K562 (cell line): ENCODE data around the gene SNPH. TPM values are rescaled to one million over a fixed set of nuclear protein-coding genes. Genes with fewer than 3 reads are reported as not detected.

Experiments
- ADNP ChIP-seq: fragments of 200-800 bp; sonication (Bioruptor generic); IDR thresholded peaks from 2 replicates; pipeline ENCODE4 v1.6.1; 2016; ENCODE audit warnings: missing genetic modification characterization, missing compliant biosample characterization
- BCOR ChIP-seq: fragments of 450-650 bp; IDR thresholded peaks from 2 replicates; pipeline ENCODE4 v1.6.1; 2016
- CBX1 ChIP-seq: sonication (generic); IDR thresholded peaks from 2 replicates; pipeline ENCODE4 v1.6.1; 2016; ENCODE audit warnings: antibody characterized with exemption, low read depth, mild to moderate bottlenecking
- CEBPG ChIP-seq, 3 experiments: fragments of 200-800 bp in 1 of 3; sonication (Bioruptor generic) in 1 of 3; sonication (generic) in 1 of 3; formaldehyde crosslinking in 1 of 3; IDR thresholded peaks in 2 of 3; conservative IDR thresholded peaks in 1 of 3; 2 replicates each; pipeline versions ENCODE4 v1.6.1 to v1.8.0; 2016 to 2022; ENCODE audit warnings: missing compliant biosample characterization in 2 of 3, missing genetic modification characterization in 2 of 3, mild to moderate bottlenecking in 1 of 3, missing genetic modification reagents in 1 of 3
- FOXJ2 ChIP-seq: fragments of 200-800 bp; sonication (Bioruptor generic); IDR thresholded peaks from 2 replicates; pipeline ENCODE4 v1.6.1; 2016; ENCODE audit warnings: missing genetic modification characterization, missing compliant biosample characterization
- FOXK2 ChIP-seq, 2 experiments: fragments of 450-650 bp; IDR thresholded peaks in 1 of 2; conservative IDR thresholded peaks in 1 of 2; 2 replicates each; pipeline ENCODE4 v1.6.1; 2016; ENCODE audit warnings: low read depth in 2 of 2, mild to moderate bottlenecking in 1 of 2
- HMGN3 ChIP-seq: IDR thresholded peaks from 2 replicates; pipeline ENCODE4 v1.6.1; 2011; ENCODE audit warnings: borderline replicate concordance, low read depth, mild to moderate bottlenecking, mixed read lengths, low read length; ENCODE audit not compliant: insufficient read length; ENCODE audit errors: extremely low read depth
- MAFG ChIP-seq: fragments of 450-650 bp; conservative IDR thresholded peaks from 2 replicates; pipeline ENCODE4 v1.6.1; 2016; ENCODE audit warnings: missing genetic modification characterization, missing compliant biosample characterization
- MCM5 ChIP-seq: fragments of 450-650 bp; IDR thresholded peaks from 2 replicates; pipeline ENCODE4 v1.6.1; 2016; ENCODE audit warnings: low read depth
- OTX1 ChIP-seq: fragments of 450-650 bp; formaldehyde crosslinking; IDR thresholded peaks from 2 replicates; pipeline ENCODE4 v1.4.0; 2022; ENCODE audit warnings: mild to moderate bottlenecking
- SIN3B ChIP-seq: fragments of 450-650 bp; IDR thresholded peaks from 2 replicates; pipeline ENCODE4 v1.6.1; 2017; ENCODE audit warnings: low read depth, mild to moderate bottlenecking, moderate library complexity
- TCF7L2 ChIP-seq: fragments of 150-350 bp; IDR thresholded peaks from 2 replicates; pipeline ENCODE4 v1.6.1; 2016; ENCODE audit warnings: low read depth, mild to moderate bottlenecking, low read length, moderate library complexity
- THRAP3 ChIP-seq: fragments of 450-650 bp; IDR thresholded peaks from 2 replicates; pipeline ENCODE4 v1.6.1; 2016; ENCODE audit warnings: mild to moderate bottlenecking, inconsistent platforms, borderline replicate concordance
- ZC3H11A ChIP-seq: IDR thresholded peaks from 2 replicates; pipeline ENCODE4 v1.6.1; 2012; ENCODE audit warnings: low read depth, low read length, improper control_type of control experiment
- ZNF124 ChIP-seq: sonication (generic); formaldehyde crosslinking; IDR thresholded peaks from 2 replicates; pipeline ENCODE4 v1.8.1; 2022; ENCODE audit warnings: missing genetic modification reagents
- ZNF384 ChIP-seq: IDR thresholded peaks from 2 replicates; pipeline ENCODE4 v1.6.1; 2012; ENCODE audit warnings: low read depth, low read length, improper control_type of control experiment
- ZNF584 ChIP-seq: fragments of 200-800 bp; sonication (Bioruptor generic); IDR thresholded peaks from 2 replicates; pipeline ENCODE4 v1.6.1; 2016; ENCODE audit warnings: low read depth, mild to moderate bottlenecking, missing genetic modification characterization, missing compliant biosample characterization
- polyA plus RNA-seq, 8 experiments: library from polyadenylated mRNA; depleted of rRNA in 4 of 8; stranded (reverse) in 5 of 8; unstranded in 3 of 8; fragments of >200 nt; fragmentation: Nextera tagmentation in 2 of 8; fragmentation: Illumina TruSeq in 1 of 8; extraction: Ambion mirVana in 2 of 8; extraction: Trizol in 1 of 8; gene quantifications; 2 replicates each; pipeline versions ENCODE4 v1.2.1 to v1.2.3, GENCODE V29; 2011 to 2014; ENCODE audit warnings: inconsistent platforms in 1 of 8, missing spikeins in 1 of 8
- total RNA-seq, 7 experiments: library from RNA; depleted of rRNA in 6 of 7; stranded (reverse); fragments of >200 nt in 6 of 7; fragmentation: Illumina TruSeq in 2 of 7; extraction: Trizol in 2 of 7; gene quantifications; 2 replicates each; pipeline versions ENCODE4 v1.2.1 to v1.2.3, GENCODE V29; 2011 to 2021; ENCODE audit warnings: low replicate concordance in 1 of 7
- TF ChIP-seq, protein P1 (sequence below): fragments of 450-650 bp; IDR thresholded peaks from 2 replicates; pipeline ENCODE4 v1.6.1; 2016; ENCODE audit warnings: missing biosample characterization, missing genetic modification characterization
- TF ChIP-seq, protein P2 (sequence below): sonication (generic); formaldehyde crosslinking; IDR thresholded peaks from 2 replicates; pipeline ENCODE4 v1.8.1; 2023; ENCODE audit warnings: missing genetic modification reagents, mild to moderate bottlenecking, borderline replicate concordance
- TF ChIP-seq, protein P3 (sequence below): fragments of 250-450 bp; sonication (Bioruptor Pico); IDR thresholded peaks from 2 replicates; pipeline ENCODE4 v1.8.0; 2022; ENCODE audit warnings: inconsistent platforms, mild to moderate bottlenecking, moderate library complexity, borderline replicate concordance
- TF ChIP-seq, protein P4 (sequence below): fragments of 250-450 bp; sonication (Bioruptor Pico); IDR thresholded peaks from 2 replicates; pipeline ENCODE4 v1.4.0; 2020

Gene SNPH
- total and polyA plus RNA-seq, 9 of the 15 experiments (the other 6 are each of a cell fraction or from before 2014, with no cell fraction given), result 0.03 to 4.2 (median 1.4) TPM

DNA sequence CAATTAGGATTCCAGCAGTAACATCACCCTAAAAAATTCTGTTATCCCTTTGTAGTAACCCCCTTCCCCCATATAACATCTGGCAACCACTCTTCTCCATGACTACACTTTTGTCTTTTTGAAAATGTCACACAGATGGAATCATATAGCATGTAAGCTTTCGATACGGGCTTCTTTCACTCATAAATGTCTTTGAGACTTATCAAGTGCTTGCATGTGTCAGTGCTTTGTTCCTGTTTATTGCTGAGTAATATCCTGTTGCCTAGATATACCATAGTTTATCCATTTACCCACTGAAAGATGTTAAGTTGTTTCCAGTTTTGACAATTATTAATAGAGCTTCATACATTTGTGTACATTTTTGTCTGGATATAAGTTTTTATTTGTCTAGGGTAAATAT is 10.4 kb upstream of the SNPH start (continued):
- TF ChIP-seq OTX1 (CRISPR knock-in tag), result no peak
- TF ChIP-seq TCF7L2, result no peak
- no peak for TF ChIP-seq CEBPG (CRISPR knock-in tag; IDR thresholded peaks at IDR 0.05)
- TF ChIP-seq CEBPG (tag; conservative IDR thresholded peaks at IDR 0.05 in 1 of 2, IDR thresholded peaks at IDR 0.05 in 1 of 2), result no peak
- TF ChIP-seq MCM5, result no peak
- 0 out of 2 replicates have a peak, but pooled peaks have one; percentile 29 for TF ChIP-seq FOXJ2 (tag)
- no peak for TF ChIP-seq HMGN3
- TF ChIP-seq CBX1, result no peak
- TF ChIP-seq, protein P1, sequence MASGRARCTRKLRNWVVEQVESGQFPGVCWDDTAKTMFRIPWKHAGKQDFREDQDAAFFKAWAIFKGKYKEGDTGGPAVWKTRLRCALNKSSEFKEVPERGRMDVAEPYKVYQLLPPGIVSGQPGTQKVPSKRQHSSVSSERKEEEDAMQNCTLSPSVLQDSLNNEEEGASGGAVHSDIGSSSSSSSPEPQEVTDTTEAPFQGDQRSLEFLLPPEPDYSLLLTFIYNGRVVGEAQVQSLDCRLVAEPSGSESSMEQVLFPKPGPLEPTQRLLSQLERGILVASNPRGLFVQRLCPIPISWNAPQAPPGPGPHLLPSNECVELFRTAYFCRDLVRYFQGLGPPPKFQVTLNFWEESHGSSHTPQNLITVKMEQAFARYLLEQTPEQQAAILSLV (tag), result no peak
- TF ChIP-seq FOXK2 (conservative IDR thresholded peaks at IDR 0.05 in 1 of 2, IDR thresholded peaks at IDR 0.05 in 1 of 2; ENCODE audit: low read depth in 2 of 2), result no peak
- peak; percentile 84 for TF ChIP-seq MAFG (tag)
- no peak for TF ChIP-seq ZNF124 (CRISPR knock-in tag)
- TF ChIP-seq ADNP, result peak; percentile 62
- no peak for TF ChIP-seq THRAP3
- TF ChIP-seq, protein P2, sequence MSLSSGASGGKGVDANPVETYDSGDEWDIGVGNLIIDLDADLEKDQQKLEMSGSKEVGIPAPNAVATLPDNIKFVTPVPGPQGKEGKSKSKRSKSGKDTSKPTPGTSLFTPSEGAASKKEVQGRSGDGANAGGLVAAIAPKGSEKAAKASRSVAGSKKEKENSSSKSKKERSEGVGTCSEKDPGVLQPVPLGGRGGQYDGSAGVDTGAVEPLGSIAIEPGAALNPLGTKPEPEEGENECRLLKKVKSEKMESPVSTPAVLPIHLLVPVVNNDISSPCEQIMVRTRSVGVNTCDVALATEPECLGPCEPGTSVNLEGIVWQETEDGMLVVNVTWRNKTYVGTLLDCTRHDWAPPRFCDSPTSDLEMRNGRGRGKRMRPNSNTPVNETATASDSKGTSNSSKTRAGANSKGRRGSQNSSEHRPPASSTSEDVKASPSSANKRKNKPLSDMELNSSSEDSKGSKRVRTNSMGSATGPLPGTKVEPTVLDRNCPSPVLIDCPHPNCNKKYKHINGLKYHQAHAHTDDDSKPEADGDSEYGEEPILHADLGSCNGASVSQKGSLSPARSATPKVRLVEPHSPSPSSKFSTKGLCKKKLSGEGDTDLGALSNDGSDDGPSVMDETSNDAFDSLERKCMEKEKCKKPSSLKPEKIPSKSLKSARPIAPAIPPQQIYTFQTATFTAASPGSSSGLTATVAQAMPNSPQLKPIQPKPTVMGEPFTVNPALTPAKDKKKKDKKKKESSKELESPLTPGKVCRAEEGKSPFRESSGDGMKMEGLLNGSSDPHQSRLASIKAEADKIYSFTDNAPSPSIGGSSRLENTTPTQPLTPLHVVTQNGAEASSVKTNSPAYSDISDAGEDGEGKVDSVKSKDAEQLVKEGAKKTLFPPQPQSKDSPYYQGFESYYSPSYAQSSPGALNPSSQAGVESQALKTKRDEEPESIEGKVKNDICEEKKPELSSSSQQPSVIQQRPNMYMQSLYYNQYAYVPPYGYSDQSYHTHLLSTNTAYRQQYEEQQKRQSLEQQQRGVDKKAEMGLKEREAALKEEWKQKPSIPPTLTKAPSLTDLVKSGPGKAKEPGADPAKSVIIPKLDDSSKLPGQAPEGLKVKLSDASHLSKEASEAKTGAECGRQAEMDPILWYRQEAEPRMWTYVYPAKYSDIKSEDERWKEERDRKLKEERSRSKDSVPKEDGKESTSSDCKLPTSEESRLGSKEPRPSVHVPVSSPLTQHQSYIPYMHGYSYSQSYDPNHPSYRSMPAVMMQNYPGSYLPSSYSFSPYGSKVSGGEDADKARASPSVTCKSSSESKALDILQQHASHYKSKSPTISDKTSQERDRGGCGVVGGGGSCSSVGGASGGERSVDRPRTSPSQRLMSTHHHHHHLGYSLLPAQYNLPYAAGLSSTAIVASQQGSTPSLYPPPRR (CRISPR knock-in tag), result no peak
- peak; percentile 66; the same call in 1 of the 2 replicates for TF ChIP-seq BCOR
- TF ChIP-seq ZNF584 (CRISPR knock-in tag), result no peak
- no peak for TF ChIP-seq SIN3B
- TF ChIP-seq, protein P3, sequence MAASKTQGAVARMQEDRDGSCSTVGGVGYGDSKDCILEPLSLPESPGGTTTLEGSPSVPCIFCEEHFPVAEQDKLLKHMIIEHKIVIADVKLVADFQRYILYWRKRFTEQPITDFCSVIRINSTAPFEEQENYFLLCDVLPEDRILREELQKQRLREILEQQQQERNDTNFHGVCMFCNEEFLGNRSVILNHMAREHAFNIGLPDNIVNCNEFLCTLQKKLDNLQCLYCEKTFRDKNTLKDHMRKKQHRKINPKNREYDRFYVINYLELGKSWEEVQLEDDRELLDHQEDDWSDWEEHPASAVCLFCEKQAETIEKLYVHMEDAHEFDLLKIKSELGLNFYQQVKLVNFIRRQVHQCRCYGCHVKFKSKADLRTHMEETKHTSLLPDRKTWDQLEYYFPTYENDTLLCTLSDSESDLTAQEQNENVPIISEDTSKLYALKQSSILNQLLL (CRISPR knock-in tag), result no peak
- no peak for TF ChIP-seq ZC3H11A
- no peak for TF ChIP-seq ZNF384
- TF ChIP-seq, protein P4, sequence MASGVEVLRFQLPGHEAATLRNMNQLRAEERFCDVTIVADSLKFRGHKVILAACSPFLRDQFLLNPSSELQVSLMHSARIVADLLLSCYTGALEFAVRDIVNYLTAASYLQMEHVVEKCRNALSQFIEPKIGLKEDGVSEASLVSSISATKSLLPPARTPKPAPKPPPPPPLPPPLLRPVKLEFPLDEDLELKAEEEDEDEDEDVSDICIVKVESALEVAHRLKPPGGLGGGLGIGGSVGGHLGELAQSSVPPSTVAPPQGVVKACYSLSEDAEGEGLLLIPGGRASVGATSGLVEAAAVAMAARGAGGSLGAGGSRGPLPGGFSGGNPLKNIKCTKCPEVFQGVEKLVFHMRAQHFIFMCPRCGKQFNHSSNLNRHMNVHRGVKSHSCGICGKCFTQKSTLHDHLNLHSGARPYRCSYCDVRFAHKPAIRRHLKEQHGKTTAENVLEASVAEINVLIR, result no peak
